Liver (tissue), 9 donors: ENCODE results near the gene EPC2. TPM values are rescaled to one million over a fixed set of nuclear protein-coding genes. Genes with fewer than 3 reads are reported as not detected.

Source experiments
- DNase-seq: peaks from one replicate; pipeline ENCODE4 v3.0.0-alpha.2; 2017; ENCODE audit warnings: low spot score
- H3K27ac ChIP-seq, 2 donors: one replicate each; pipeline ENCODE4 v1.7.0; 2013; ENCODE audit warnings: inconsistent platforms in 2 of 2, low read length in 2 of 2, control low read depth in 1 of 2, low read depth in 1 of 2, mild to moderate bottlenecking in 1 of 2
- H3K27me3 ChIP-seq, 4 donors: one replicate each; pipeline versions ENCODE4 v1.6.1 to v1.7.0; 2013; ENCODE audit warnings: low read length in 3 of 4, inconsistent platforms in 1 of 4, mild to moderate bottlenecking in 1 of 4, moderate library complexity in 1 of 4; ENCODE audit not compliant: control insufficient read depth in 4 of 4, insufficient read depth in 4 of 4
- H3K36me3 ChIP-seq, 4 donors: one replicate each; pipeline versions ENCODE4 v1.6.1 to v1.7.0; 2013; ENCODE audit warnings: low read length in 3 of 4, mild to moderate bottlenecking in 3 of 4, low read depth in 1 of 4, moderate library complexity in 1 of 4; ENCODE audit not compliant: control insufficient read depth in 4 of 4, insufficient read depth in 3 of 4
- H3K4me1 ChIP-seq, 4 donors: one replicate each; pipeline versions ENCODE4 v1.6.1 to v1.7.0; 2013; ENCODE audit warnings: low read length in 3 of 4, mild to moderate bottlenecking in 3 of 4, moderate library complexity in 1 of 4; ENCODE audit not compliant: control insufficient read depth in 4 of 4, insufficient read depth in 4 of 4
- H3K4me3 ChIP-seq, 3 donors: one replicate each; pipeline versions ENCODE4 v1.6.1 to v1.7.0; 2013; ENCODE audit warnings: low read length in 3 of 3, control low read depth in 1 of 3, low read depth in 1 of 3, mild to moderate bottlenecking in 1 of 3
- H3K9ac ChIP-seq, 2 donors: one replicate each; pipeline ENCODE4 v1.7.0; 2013; ENCODE audit warnings: low read length in 2 of 2, mild to moderate bottlenecking in 2 of 2, moderate library complexity in 2 of 2, control low read depth in 1 of 2, low read depth in 1 of 2
- H3K9me3 ChIP-seq, 4 donors: one replicate each; pipeline versions ENCODE4 v1.6.1 to v1.7.0; 2013; ENCODE audit warnings: low read length in 3 of 4; ENCODE audit not compliant: control insufficient read depth in 4 of 4
- FOXA1 ChIP-seq: IDR thresholded peaks from 2 replicates; pipeline ENCODE4 v1.6.1; 2016; ENCODE audit warnings: antibody characterized with exemption
- FOXA2 ChIP-seq: IDR thresholded peaks from 2 replicates; pipeline ENCODE4 v1.6.1; 2016; ENCODE audit warnings: antibody characterized with exemption
- GABPA ChIP-seq, 2 donors: IDR thresholded peaks in 1 of 2; conservative IDR thresholded peaks in 1 of 2; 2 replicates each; pipeline ENCODE4 v1.6.1; 2016; ENCODE audit warnings: antibody characterized with exemption in 2 of 2, mild to moderate bottlenecking in 1 of 2, moderate library complexity in 1 of 2
- HNF4A ChIP-seq, 2 donors: conservative IDR thresholded peaks; 2 replicates each; pipeline ENCODE4 v1.6.1; 2016; ENCODE audit warnings: antibody characterized with exemption in 2 of 2, mild to moderate bottlenecking in 2 of 2
- HNF4G ChIP-seq: IDR thresholded peaks from 2 replicates; pipeline ENCODE4 v1.6.1; 2016; ENCODE audit warnings: antibody characterized with exemption
- JUND ChIP-seq, 2 donors: IDR thresholded peaks; 2 replicates each; pipeline ENCODE4 v1.6.1; 2016; ENCODE audit warnings: antibody characterized with exemption in 2 of 2
- NR2F2 ChIP-seq: IDR thresholded peaks from 2 replicates; pipeline ENCODE4 v1.6.1; 2016; ENCODE audit warnings: antibody characterized with exemption
- RXRA ChIP-seq, 2 donors: IDR thresholded peaks; 2 replicates each; pipeline ENCODE4 v1.6.1; 2017 to 2018; ENCODE audit warnings: antibody characterized with exemption in 2 of 2, mild to moderate bottlenecking in 1 of 2
- TAF1 ChIP-seq: conservative IDR thresholded peaks from 2 replicates; pipeline ENCODE4 v1.6.1; 2016; ENCODE audit warnings: antibody characterized with exemption, mild to moderate bottlenecking
- YY1 ChIP-seq: IDR thresholded peaks from 2 replicates; pipeline ENCODE4 v1.6.1; 2016; ENCODE audit warnings: antibody characterized with exemption, mild to moderate bottlenecking
- polyA plus RNA-seq, 2 donors: library from polyadenylated mRNA; stranded (reverse) in 1 of 2; unstranded in 1 of 2; fragments of 200-250 nt in 1 of 2; fragments of >200 nt in 1 of 2; fragmentation: Nextera tagmentation in 1 of 2; extraction: Ambion mirVana in 1 of 2; gene quantifications; one replicate each; pipeline versions ENCODE4 v1.2.1 to v1.2.3, GENCODE V29; 2013 to 2015
- total RNA-seq, 2 donors: library from RNA; depleted of rRNA; stranded (reverse); fragments of >200 nt; gene quantifications; one replicate each; pipeline ENCODE4 v1.2.3, GENCODE V29; 2014
- TF ChIP-seq, protein P1 (sequence below): IDR thresholded peaks from 2 replicates; pipeline ENCODE4 v1.6.1; 2016; ENCODE audit warnings: antibody characterized with exemption
- TF ChIP-seq, protein P2 (sequence below): IDR thresholded peaks from 2 replicates; pipeline ENCODE4 v1.6.1; 2016; ENCODE audit warnings: antibody characterized with exemption
- TF ChIP-seq, protein P3 (sequence below): IDR thresholded peaks from 2 replicates; pipeline ENCODE4 v1.6.1; 2016; ENCODE audit warnings: antibody characterized with exemption
- TF ChIP-seq, protein P4 (sequence below): fragments of 150-350 bp; IDR thresholded peaks from 2 replicates; pipeline ENCODE4 v1.5.1; 2017; ENCODE audit warnings: improper control_type of control experiment, low read depth, low read length; ENCODE audit not compliant: missing input control
- TF ChIP-seq, protein P5 (sequence below): IDR thresholded peaks from 2 replicates; pipeline ENCODE4 v1.6.1; 2016; ENCODE audit warnings: antibody characterized with exemption, mild to moderate bottlenecking
- donor health status: healthy.
- donor health status: healthy.
- donor health status: healthy.
- donor health status: healthy.
- donor health status: healthy.

Gene EPC2
- total and polyA plus RNA-seq, 4 donors, result 2.8 to 17.7 (median 9.6) TPM

DNA sequence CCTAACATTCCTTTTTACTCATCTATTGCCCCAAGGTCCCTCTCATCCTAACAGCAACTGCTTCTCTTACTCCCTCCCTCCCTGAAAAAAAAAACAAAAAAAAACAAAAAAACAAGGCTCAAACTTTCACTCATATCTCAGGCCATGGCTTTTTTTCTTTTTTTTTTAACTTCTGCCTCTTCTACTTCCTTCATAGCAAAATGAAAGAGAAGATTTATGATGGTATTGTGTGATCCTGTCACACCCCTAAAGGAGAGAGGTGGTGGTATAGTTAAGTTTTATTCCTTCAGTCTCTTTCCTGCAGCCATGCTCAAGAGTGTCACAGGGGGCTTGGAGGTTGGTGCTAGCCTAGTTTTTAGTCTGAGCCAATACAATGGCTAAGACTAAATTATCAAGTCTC lies 21.5 kb upstream of the EPC2 start:
- TF ChIP-seq, protein P1, sequence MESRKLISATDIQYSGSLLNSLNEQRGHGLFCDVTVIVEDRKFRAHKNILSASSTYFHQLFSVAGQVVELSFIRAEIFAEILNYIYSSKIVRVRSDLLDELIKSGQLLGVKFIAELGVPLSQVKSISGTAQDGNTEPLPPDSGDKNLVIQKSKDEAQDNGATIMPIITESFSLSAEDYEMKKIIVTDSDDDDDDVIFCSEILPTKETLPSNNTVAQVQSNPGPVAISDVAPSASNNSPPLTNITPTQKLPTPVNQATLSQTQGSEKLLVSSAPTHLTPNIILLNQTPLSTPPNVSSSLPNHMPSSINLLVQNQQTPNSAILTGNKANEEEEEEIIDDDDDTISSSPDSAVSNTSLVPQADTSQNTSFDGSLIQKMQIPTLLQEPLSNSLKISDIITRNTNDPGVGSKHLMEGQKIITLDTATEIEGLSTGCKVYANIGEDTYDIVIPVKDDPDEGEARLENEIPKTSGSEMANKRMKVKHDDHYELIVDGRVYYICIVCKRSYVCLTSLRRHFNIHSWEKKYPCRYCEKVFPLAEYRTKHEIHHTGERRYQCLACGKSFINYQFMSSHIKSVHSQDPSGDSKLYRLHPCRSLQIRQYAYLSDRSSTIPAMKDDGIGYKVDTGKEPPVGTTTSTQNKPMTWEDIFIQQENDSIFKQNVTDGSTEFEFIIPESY, result no peak
- TF ChIP-seq RXRA (IDR thresholded peaks at IDR 0.05) (no peak), HNF4G (no peak), GABPA (IDR thresholded peaks at IDR 0.05 in 1 of 2, conservative IDR thresholded peaks at IDR 0.05 in 1 of 2) (no peak), TAF1 (no peak), YY1 (no peak), FOXA1 (no peak), FOXA2 (no peak), HNF4A (conservative IDR thresholded peaks at IDR 0.05) (no peak)
- TF ChIP-seq, protein P2, sequence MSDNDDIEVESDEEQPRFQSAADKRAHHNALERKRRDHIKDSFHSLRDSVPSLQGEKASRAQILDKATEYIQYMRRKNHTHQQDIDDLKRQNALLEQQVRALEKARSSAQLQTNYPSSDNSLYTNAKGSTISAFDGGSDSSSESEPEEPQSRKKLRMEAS, result no peak
- TF ChIP-seq, protein P3, sequence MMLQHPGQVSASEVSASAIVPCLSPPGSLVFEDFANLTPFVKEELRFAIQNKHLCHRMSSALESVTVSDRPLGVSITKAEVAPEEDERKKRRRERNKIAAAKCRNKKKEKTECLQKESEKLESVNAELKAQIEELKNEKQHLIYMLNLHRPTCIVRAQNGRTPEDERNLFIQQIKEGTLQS, result no peak
- TF ChIP-seq, protein P4, sequence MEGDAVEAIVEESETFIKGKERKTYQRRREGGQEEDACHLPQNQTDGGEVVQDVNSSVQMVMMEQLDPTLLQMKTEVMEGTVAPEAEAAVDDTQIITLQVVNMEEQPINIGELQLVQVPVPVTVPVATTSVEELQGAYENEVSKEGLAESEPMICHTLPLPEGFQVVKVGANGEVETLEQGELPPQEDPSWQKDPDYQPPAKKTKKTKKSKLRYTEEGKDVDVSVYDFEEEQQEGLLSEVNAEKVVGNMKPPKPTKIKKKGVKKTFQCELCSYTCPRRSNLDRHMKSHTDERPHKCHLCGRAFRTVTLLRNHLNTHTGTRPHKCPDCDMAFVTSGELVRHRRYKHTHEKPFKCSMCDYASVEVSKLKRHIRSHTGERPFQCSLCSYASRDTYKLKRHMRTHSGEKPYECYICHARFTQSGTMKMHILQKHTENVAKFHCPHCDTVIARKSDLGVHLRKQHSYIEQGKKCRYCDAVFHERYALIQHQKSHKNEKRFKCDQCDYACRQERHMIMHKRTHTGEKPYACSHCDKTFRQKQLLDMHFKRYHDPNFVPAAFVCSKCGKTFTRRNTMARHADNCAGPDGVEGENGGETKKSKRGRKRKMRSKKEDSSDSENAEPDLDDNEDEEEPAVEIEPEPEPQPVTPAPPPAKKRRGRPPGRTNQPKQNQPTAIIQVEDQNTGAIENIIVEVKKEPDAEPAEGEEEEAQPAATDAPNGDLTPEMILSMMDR, result no peak
- TF ChIP-seq, protein P5, sequence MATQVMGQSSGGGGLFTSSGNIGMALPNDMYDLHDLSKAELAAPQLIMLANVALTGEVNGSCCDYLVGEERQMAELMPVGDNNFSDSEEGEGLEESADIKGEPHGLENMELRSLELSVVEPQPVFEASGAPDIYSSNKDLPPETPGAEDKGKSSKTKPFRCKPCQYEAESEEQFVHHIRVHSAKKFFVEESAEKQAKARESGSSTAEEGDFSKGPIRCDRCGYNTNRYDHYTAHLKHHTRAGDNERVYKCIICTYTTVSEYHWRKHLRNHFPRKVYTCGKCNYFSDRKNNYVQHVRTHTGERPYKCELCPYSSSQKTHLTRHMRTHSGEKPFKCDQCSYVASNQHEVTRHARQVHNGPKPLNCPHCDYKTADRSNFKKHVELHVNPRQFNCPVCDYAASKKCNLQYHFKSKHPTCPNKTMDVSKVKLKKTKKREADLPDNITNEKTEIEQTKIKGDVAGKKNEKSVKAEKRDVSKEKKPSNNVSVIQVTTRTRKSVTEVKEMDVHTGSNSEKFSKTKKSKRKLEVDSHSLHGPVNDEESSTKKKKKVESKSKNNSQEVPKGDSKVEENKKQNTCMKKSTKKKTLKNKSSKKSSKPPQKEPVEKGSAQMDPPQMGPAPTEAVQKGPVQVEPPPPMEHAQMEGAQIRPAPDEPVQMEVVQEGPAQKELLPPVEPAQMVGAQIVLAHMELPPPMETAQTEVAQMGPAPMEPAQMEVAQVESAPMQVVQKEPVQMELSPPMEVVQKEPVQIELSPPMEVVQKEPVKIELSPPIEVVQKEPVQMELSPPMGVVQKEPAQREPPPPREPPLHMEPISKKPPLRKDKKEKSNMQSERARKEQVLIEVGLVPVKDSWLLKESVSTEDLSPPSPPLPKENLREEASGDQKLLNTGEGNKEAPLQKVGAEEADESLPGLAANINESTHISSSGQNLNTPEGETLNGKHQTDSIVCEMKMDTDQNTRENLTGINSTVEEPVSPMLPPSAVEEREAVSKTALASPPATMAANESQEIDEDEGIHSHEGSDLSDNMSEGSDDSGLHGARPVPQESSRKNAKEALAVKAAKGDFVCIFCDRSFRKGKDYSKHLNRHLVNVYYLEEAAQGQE, result no peak
- no peaks in the 10 kb centered on the region for H3K27me3 ChIP-seq
- no peaks in the 10 kb centered on the region for H3K4me1 ChIP-seq
- no peak overlapping the region for H3K9ac ChIP-seq
- no peak overlapping the region for H3K4me3 ChIP-seq
- H3K27ac ChIP-seq, result no peak overlapping the region
- H3K9me3 ChIP-seq, result no peaks in the 10 kb centered on the region
- no peak for DNase-seq
- no peaks in the 10 kb centered on the region for H3K36me3 ChIP-seq

DNA sequence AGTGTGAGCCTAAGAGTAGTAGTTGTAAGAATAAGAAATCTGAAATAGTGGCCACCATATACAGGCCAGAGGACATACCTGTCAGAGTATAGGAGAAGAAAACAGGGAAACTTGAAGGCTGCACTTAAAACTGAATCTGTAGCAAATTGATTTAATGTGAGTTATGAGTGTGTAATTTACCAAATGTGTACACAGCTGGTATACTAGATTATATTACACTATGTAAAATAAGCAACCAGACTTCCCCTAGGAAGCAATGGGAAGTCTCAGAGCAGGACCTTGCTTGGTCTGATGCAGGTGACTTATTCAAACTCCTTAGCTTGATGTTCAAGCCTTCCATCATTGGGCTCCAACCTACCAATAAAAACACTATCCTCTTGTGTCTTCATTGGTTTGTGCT lies 17.3 kb upstream of the EPC2 start:
- DNase-seq, result no peak
- H3K9me3 ChIP-seq, result no peaks in the 10 kb centered on the region
- no peak overlapping the region for H3K9ac ChIP-seq
- no peaks in the 10 kb centered on the region for H3K4me1 ChIP-seq
- no peaks in the 10 kb centered on the region for H3K27me3 ChIP-seq
- no peak overlapping the region for H3K27ac ChIP-seq
- no peaks in the 10 kb centered on the region for H3K36me3 ChIP-seq
- TF ChIP-seq, protein P1, result no peak
- TF ChIP-seq, protein P4, result no peak
- TF ChIP-seq JUND (IDR thresholded peaks at IDR 0.05), result no peak
- TF ChIP-seq, protein P3, result no peak
- TF ChIP-seq FOXA2, result no peak
- TF ChIP-seq NR2F2, result no peak
- H3K4me3 ChIP-seq, result no peak overlapping the region
